HG03196 (cell line): ENCODE results near the gene AREG.

Source experiments
- ATAC-seq: cut with Tn5 transposase; IDR thresholded peaks from one replicate; pipeline ENCODE4 v1.9.1; 2021; ENCODE audit not compliant: unreplicated experiment

Gene AREG

DNA sequence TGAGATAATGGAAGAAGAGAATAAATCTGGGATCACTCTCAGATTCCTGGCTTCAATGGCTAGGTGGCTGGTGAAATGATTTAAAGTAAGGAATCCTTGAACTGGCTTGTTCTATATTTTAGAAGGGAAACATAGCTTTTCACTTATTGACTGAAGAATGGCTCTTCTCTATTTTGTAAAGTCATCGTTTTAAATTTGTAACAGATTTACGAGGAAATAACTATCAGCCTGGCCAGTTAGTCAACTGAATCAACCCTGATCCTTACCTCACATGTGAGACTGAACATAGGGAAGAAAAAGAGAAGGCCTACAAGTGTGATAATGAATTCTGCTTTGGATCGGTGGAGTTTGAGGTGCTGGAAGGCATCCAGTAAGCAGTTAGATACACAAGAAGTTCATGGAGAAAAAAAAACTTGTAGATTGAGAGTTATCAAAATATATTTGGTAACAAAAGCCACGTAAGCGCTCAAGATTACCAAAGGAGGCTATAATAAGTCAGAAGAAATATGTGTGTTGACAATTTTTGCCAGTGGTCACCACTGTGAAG is 12.0 kb downstream of the AREG start:
- no peak for ATAC-seq

- ATAC-seq = no peak
These were observed 15.9 kb downstream of the AREG start for GRCh38 chr4:74460833-74461232.

- no peak for ATAC-seq
These were observed 18.2 kb downstream of the AREG start for GRCh38 chr4:74463123-74463522.

DNA sequence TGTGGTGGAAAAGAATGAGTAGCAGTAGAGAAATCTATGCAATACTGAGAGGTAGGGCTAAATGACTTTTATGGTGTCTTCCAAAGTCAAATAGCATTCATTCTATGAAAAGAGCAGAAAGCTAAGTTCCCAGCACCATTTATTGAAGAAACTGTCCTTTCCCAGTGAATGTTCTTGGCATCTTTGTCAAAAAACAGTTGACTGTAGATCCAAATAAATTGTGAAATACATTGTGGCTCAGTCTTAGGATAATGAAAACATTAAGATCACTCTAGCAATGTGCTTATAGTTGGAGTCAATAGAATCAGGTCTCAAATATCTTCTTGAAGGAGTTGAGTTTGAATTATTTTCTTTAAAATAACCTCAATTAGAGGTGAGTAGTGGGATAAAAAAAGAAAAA is 19.4 kb downstream of the AREG start:
- no peak for ATAC-seq

DNA sequence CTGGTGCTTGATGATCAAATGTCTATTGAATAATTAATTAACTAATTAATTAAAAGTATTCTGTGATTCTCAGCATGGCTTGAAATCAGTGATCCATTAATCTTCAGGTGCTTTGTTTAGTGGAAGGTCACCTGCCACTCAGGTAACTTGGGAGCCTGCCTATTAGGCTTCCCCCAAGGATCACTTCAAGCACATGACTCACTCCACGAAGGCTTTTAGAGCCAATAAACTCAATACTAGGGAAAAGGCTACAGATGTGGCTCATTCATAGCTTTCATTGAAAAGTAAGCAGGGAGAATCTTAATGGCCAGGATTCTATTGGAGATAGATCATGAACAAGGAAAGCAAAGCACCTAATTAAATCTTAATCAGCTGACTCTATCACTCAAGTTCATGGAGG is 21.3 kb downstream of the AREG start:
- ATAC-seq = no peak

- no peak for ATAC-seq
These were observed 26.3 kb downstream of the AREG start for GRCh38 chr4:74471264-74471663.

- no peak for ATAC-seq
These were observed 28.3 kb downstream of the AREG start for GRCh38 chr4:74473155-74473811.

DNA sequence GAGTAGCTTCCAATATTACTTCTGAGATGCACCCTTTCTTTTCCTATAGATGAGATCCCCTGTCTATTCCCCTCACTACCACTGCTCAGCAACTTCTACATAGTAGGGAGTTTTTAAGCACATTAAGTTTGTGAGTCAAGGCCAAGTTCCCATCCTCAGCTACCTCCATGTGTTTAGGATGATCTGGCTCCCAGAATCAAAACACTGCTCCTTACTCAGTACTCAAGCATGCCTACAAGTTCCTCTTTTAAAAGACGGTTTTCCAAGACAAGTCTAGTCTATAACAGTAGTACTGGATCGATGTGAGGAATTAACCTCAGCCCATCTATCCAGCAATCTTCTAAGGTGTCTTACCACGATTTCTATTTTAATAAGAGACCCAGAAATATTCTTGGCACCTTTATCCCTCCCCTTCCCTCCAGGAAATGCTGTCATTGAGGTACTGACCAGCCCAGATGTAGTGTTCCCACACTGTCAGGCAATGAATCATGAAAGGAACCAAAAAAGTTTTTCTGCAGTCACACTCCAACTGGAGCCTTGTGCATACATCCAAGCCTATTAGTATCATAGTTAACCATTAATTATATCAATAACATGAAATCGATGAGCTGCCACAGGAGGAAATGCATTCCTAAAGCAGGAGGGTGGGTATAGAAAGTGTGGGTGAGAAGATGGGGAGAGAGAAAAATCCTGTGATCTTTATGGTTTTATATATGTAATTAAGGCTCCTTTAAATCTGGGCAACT is 29.6 kb downstream of the AREG start:
- ATAC-seq = no peak

DNA sequence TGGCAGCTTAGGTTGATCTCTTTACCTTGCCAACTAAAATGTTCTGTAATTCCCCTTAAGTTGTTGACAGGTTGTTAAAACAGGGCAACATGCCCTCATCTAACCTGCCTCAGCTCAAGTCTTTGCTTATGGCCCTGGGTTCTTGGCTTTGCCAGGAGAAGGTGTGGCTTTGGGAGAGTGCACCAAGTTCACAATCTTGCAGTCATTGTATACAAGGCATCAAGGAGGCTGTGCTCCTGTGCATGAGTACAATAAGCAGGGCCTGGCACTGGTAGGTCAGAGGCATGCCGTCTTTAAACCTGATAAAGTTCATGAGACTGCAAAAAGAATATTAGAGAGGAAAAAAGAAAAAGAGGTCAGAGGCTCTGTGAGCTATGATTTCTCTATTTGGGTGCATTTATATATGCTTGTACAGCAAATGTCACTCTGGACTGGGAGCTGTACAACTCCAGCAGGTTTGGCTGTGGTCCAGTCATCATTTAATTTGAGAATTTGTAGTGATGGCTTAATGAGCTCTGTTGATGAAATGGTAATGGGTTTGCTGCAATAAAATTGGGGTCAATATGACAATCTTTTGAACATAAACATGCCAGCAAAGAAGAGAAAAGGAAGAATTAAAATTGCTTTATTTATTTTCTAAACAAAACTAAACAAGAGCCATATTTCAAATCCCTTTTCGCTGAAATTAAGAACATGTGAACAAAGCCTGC is 30.3 kb downstream of the AREG start:
- no peak for ATAC-seq

DNA sequence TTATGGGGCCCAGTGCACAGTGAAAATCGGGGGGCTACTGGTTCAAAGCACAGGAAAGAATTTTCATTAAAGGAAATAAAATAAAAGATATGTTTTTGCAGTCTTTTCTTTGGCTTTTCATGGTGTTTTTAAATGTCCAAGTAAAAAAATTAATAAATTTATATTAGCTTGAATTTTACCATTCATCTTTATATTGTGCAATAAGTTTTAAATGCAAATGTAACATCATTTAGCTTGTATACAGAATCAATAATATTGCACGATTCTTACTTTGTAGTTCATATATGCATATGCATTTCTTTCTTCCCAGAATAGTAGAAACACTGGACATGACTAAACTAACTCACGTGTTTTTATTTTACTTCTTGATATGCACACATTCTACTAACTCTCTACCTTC is 31.0 kb downstream of the AREG start:
- no peak for ATAC-seq

DNA sequence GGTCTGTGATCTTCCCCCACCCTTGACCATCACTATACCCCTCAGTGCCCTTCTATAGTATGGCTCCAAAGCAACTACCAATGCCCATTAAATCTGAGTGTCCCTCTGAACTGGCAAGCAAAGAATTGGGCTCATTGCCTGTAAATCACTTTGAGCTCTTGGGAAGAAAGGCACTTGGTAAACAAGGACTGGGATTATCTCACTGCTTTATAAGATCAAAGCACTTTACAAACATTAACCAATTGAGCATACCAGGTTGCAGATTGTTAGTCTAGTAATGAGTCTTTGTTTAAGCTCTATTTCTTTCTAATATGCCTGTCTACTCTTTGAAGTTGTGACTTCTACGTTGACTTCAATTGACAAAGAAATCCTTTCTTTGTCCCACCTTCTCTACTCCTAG is 34.1 kb downstream of the AREG start:
- no peak for ATAC-seq

DNA sequence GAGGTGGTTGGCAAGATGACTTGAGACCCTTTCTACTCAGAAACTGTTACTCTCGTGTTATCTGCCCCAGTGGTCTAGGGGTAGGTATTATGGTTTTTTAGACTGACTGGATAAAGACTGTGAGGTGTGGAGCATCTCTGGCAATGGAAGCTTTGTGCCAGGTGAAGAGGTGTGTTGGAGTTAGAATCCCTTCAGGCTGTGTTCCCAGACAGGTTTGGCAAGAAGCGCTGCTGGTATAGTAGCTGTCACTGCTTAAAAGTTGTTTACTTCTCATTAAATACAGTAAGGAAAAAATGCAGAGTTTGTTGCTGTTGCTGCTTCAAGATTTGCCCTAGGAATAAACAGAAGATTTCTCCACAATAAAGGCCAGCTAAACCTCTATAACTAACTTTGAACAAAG is 35.3 kb downstream of the AREG start:
- no peak for ATAC-seq

DNA sequence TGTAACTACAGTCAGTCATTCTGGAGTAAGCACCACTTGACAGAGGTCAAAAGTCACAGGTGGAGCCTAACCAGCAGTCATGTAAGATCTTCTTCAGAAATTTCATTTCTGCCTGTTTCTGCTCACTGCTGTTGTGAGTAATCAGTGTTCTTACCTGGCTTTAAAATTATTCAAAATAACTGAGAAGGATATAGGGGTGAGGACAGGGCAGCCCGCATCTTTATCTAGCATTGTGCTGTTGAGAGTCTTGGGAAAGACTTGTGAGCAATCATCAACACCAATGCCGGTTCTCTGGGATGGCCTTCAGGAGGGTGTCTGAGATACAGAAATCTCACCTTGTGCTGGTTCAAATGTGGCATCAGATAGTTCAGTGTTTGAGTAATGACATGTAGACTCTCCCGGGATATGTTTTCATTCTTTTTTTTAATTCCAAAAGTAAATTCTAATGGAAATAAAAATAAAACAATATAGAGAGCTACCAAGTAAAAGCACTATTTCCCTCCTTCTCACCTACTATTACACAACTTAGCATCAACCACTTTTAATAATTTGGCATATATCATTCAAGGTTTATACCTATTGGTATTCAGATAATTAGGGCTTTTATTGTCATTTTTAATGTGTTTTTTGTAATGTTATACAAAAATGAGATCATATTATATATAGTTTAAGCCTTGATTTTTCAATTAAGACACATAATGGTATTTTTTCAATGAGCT is 37.1 kb downstream of the AREG start:
- ATAC-seq = no peak

DNA sequence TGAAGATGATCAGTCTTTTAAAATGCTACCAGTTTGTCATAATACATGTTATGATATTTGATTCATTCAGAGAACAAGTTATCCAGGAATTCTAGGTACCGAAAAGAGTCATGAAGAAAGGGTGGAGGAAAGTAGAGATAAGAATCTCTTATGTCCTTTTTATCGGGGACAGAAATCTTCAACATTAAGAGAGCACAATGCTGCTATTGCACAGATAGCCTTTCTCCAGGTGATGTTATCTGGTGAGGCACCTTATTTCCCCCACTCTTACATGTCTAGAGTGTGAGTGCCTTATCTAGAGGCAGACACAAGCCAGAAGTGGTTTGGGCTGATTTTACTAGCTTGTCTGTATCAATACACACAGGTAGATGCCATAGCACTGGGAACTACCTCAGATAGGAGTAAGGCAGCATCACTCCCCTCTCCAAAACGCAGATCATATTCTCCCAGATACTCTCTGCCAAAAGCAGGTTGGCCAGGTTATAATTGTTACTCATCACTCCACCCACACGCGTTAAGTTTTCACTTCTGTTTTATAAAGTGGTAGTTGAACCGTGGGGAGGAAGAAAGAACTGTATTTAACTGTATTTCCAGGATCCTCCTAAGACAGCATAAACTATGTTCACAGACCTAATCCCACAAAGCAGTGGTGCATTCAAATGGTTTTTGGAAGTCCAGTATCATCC is 38.4 kb downstream of the AREG start:
- no peak for ATAC-seq

- no peak for ATAC-seq
These were observed 42.0 kb downstream of the AREG start for GRCh38 chr4:74486905-74487304.

GRCh38 chr4:74487771-74488170 is 42.8 kb downstream of the AREG start:
- no peak for ATAC-seq

GRCh38 chr4:74490736-74491135 is 45.8 kb downstream of the AREG start:
- ATAC-seq = no peak

DNA sequence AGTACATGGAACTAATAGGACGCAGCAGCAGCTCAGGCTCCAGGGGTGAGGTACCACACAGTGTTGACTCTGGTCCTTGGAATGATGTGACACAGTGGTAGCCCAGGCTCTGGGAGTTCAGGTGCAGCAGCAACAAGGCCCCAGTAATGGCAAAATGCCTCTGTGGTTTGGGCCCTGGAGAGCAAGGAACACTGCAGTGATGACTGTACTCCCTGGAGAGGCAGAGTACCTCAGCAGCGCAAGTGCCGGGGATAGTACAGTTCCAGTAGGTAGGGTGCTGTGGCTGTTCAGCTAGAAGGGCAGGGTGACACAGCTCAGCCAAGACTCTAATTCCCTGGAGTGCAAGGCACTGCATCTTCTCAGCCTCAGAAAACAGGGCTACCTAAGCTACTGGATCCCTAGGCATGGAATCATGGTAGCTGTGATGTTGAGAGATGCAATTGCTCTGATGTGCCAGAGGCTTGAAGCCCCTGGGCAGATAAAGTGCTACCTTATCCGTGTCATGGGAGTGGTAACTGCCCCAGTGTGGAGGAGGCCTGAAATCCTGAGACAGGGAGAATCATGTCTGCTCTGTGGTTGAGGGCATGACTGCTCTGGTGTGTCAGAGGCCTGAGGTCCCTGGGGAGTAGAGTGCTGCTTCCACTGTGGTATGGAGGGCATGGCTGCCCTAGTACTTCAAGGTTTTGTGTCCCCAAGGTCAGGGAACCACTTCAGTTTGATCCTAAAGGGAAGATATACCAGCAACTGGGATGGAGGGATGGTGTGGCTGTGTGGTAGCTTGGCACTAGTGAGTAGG is 55.2 kb downstream of the AREG start:
- ATAC-seq = peak; percentile 90

DNA sequence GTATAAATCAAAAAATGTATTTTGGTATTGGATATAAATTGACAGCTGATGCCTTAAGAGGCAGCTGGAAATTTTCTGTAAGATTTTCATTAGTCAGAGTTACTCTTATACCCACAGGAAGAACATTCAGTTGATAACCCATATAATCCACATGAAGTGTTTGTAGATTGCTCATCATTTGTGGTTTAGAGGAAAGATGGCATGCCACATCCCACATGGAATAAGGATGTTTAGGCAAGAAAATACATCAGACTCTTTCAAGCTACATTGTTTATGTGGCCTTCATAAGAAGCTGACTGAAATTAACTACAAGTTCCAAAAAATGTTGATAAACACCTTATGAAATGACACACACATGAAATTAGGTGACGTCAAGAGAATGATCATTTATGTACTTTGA is 56.6 kb downstream of the AREG start:
- ATAC-seq = no peak

GRCh38 chr4:74503580-74503979 is 58.6 kb downstream of the AREG start:
- ATAC-seq = no peak
